ENCODE results near the gene KCNIP4. TPM values are rescaled to one million over a fixed set of nuclear protein-coding genes. Genes with fewer than 3 reads are reported as not detected.

The KCNIP4 gene
- total and polyA plus RNA-seq, 10 of the 15 experiments (the other 5 are each of a cell fraction or from before 2014, with no cell fraction given), result 0.03 to 0.23 (median 0.13) TPM; not detected in 7

DNA sequence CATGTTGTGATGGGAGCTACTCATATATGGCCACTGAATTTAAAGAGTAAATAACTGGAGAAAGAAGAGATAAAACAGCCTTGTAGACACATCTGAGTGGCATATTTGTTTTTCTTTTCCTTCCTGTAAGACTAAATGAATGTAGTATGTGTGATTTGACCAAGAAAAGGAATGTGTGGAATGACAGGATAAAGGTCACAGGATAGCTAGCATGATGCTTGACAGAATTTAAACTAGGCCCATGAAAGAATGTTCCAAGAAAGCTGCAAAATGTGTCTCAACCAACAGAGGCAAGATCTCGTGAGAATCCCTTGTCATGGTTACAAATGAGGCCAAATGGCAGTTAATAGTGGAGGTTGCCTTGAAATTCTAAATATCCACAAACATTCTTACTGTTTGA is 137.0 kb downstream of the KCNIP4 start:
- no peak for FAIRE-seq
- POLR2A ChIA-PET, result no interaction called here
- SMC1A ChIA-PET (ENCODE audit: uncharacterized antibody, unreplicated experiment), result interaction anchor here (0.8 to 1.2 kb wide), 2 partner anchors 8 to 13 kb away, joined by 3 read pairs; no protein-coding TSS in a partner anchor
- H3K9ac ChIP-seq (ENCODE audit: control insufficient read depth, insufficient read depth, low read length), result no peak overlapping the region
- no peaks in the 10 kb centered on the region for H3K79me2 ChIP-seq (ENCODE audit: control insufficient read depth, insufficient read depth, low read length)
- H3K9me3 ChIP-seq (replicated peaks; ENCODE audit: control insufficient read depth, insufficient read depth, low read length), result no peaks in the 10 kb centered on the region
- in situ Hi-C loops (cut with MboI) (no loop called here), intact Hi-C loops (cut with micrococcal nuclease; ENCODE audit: unreplicated experiment) (no loop called here)
- H3K4me1 ChIP-seq (ENCODE audit: control insufficient read depth, insufficient read depth, low read length), result no peaks in the 10 kb centered on the region
- WGBS (ENCODE audit: insufficient coverage, insufficient replicate concordance, low lambda C conversion rate, missing lambda C conversion rate), result 0% methylated on average over 1 of the region's 1 CpG
- ATAC-seq, result no peak
- H3K36me3 ChIP-seq (ENCODE audit: control insufficient read depth in 2 of 2, insufficient read depth in 2 of 2, low read length in 1 of 2), result no peaks in the 10 kb centered on the region
- CTCF ChIA-PET, result interaction anchor here (0.9 to 1.1 kb wide), 2 partner anchors 21 to 44 kb away, joined by 3 read pairs; no protein-coding TSS in a partner anchor
- H3K4me2 ChIP-seq (ENCODE audit: control insufficient read depth, insufficient read depth), result no peak overlapping the region
- no TSS peak for BruUV-seq (replicated peaks)
- no peaks in the 10 kb centered on the region for H3K27me3 ChIP-seq (replicated peaks in 1 of 2; ENCODE audit: control insufficient read depth in 2 of 2, insufficient read depth in 2 of 2, low read length in 1 of 2)
- H2AFZ ChIP-seq (ENCODE audit: control insufficient read depth, low read depth, low read length), result no peak overlapping the region
- TF ChIP-seq POLR2AphosphoS2 (IDR thresholded peaks at IDR 0.05; ENCODE audit: low read depth, low read length) (no peak), ESRRA (IDR thresholded peaks at IDR 0.05; ENCODE audit: low read length) (no peak)
- TF ChIP-seq, protein P1, sequence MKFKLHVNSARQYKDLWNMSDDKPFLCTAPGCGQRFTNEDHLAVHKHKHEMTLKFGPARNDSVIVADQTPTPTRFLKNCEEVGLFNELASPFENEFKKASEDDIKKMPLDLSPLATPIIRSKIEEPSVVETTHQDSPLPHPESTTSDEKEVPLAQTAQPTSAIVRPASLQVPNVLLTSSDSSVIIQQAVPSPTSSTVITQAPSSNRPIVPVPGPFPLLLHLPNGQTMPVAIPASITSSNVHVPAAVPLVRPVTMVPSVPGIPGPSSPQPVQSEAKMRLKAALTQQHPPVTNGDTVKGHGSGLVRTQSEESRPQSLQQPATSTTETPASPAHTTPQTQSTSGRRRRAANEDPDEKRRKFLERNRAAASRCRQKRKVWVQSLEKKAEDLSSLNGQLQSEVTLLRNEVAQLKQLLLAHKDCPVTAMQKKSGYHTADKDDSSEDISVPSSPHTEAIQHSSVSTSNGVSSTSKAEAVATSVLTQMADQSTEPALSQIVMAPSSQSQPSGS (IDR thresholded peaks at IDR 0.05; ENCODE audit: low read length), result no peak
- TF ChIP-seq, protein P2, sequence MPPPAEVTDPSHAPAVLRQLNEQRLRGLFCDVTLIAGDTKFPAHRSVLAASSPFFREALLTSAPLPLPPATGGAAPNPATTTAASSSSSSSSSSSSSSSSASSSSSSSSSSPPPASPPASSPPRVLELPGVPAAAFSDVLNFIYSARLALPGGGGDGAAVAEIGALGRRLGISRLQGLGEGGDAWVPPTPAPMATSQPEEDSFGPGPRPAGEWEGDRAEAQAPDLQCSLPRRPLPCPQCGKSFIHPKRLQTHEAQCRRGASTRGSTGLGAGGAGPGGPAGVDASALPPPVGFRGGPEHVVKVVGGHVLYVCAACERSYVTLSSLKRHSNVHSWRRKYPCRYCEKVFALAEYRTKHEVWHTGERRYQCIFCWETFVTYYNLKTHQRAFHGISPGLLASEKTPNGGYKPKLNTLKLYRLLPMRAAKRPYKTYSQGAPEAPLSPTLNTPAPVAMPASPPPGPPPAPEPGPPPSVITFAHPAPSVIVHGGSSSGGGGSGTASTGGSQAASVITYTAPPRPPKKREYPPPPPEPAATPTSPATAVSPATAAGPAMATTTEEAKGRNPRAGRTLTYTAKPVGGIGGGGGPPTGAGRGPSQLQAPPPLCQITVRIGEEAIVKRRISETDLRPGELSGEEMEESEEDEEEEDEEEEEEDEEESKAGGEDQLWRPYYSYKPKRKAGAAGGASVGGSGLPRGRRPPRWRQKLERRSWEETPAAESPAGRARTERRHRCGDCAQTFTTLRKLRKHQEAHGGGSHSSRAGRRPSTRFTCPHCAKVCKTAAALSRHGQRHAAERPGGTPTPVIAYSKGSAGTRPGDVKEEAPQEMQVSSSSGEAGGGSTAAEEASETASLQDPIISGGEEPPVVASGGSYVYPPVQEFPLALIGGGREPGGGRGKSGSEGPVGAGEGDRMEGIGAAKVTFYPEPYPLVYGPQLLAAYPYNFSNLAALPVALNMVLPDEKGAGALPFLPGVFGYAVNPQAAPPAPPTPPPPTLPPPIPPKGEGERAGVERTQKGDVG (CRISPR knock-in tag; IDR thresholded peaks at IDR 0.05), result no peak
- no peak overlapping the region for H3K4me3 ChIP-seq
- no peak for DNase-seq (ENCODE audit: low read depth, low spot score)
- RAD21 ChIA-PET (ENCODE audit: unreplicated experiment), result interaction anchor here (1.2 kb wide), 1 partner anchor 22 kb away, joined by 3 read pairs; no protein-coding TSS in a partner anchor
- no peaks in the 10 kb centered on the region for H4K20me1 ChIP-seq (ENCODE audit: control insufficient read depth, insufficient read depth)
- no peak overlapping the region for H3K27ac ChIP-seq (ENCODE audit: control insufficient read depth, insufficient read depth)

All from GM12878 (cell line).